ENCODE results near the gene PAMR1.

PAMR1 gene

GRCh38 chr11:35507688-35508087 lies 17.7 kb downstream of the PAMR1 start:
- TF ChIP-seq BHLHE40 (IDR thresholded peaks at IDR 0.05; ENCODE audit: borderline replicate concordance) (no peak), TARDBP (IDR thresholded peaks at IDR 0.05) (no peak), L3MBTL2 (conservative IDR thresholded peaks at IDR 0.05) (no peak), SUZ12 (IDR thresholded peaks at IDR 0.05) (no peak), SP1 (IDR thresholded peaks at IDR 0.05) (no peak), ELF4 (IDR thresholded peaks at IDR 0.05) (no peak), PKNOX1 (IDR thresholded peaks at IDR 0.05) (no peak), ZNF384 (IDR thresholded peaks at IDR 0.05) (no peak), FOXM1 (IDR thresholded peaks at IDR 0.05; ENCODE audit: borderline replicate concordance) (no peak), LEF1 (IDR thresholded peaks at IDR 0.05; ENCODE audit: borderline replicate concordance) (no peak), FOXK2 (IDR thresholded peaks at IDR 0.05) (no peak)
- POLR2A ChIA-PET = no interaction called here
- CTCF ChIA-PET = interaction anchor here (0.6 kb wide), 1 partner anchor 85 kb away, joined by 3 read pairs; no protein-coding TSS in a partner anchor
- no peak for DNase-seq (ENCODE audit: extremely low spot score)

- TF ChIP-seq L3MBTL2 (conservative IDR thresholded peaks at IDR 0.05) (no peak), ELF4 (IDR thresholded peaks at IDR 0.05) (no peak), HDGF (IDR thresholded peaks at IDR 0.05; ENCODE audit: borderline replicate concordance) (no peak), FOXK2 (IDR thresholded peaks at IDR 0.05) (no peak), CTBP1 (IDR thresholded peaks at IDR 0.05; ENCODE audit: borderline replicate concordance) (no peak), NFRKB (IDR thresholded peaks at IDR 0.05) (no peak), LEF1 (IDR thresholded peaks at IDR 0.05; ENCODE audit: borderline replicate concordance) (no peak), ZNF384 (IDR thresholded peaks at IDR 0.05) (no peak), FOXM1 (IDR thresholded peaks at IDR 0.05; ENCODE audit: borderline replicate concordance) (no peak), TARDBP (IDR thresholded peaks at IDR 0.05) (no peak), SUZ12 (IDR thresholded peaks at IDR 0.05) (no peak), FOXA1 (IDR thresholded peaks at IDR 0.05) (no peak)
- ChIA-PET CTCF (no interaction called here), POLR2A (interaction anchor here (1.5 kb wide), 1 partner anchor 23 kb away, joined by 3 read pairs; no protein-coding TSS in a partner anchor)
- no peak for DNase-seq (ENCODE audit: extremely low spot score)
Measured at GRCh38 chr11:35501776-35502175, 23.6 kb downstream of the PAMR1 start.

- TF ChIP-seq FOXK2 (IDR thresholded peaks at IDR 0.05) (no peak), NFRKB (IDR thresholded peaks at IDR 0.05) (no peak), L3MBTL2 (conservative IDR thresholded peaks at IDR 0.05) (no peak), FOXM1 (IDR thresholded peaks at IDR 0.05; ENCODE audit: borderline replicate concordance) (no peak), ARNT (IDR thresholded peaks at IDR 0.05) (no peak), LEF1 (IDR thresholded peaks at IDR 0.05; ENCODE audit: borderline replicate concordance) (no peak), HDGF (IDR thresholded peaks at IDR 0.05; ENCODE audit: borderline replicate concordance) (no peak), SP1 (IDR thresholded peaks at IDR 0.05) (no peak), CTBP1 (IDR thresholded peaks at IDR 0.05; ENCODE audit: borderline replicate concordance) (no peak), BHLHE40 (IDR thresholded peaks at IDR 0.05; ENCODE audit: borderline replicate concordance) (no peak), ZNF384 (IDR thresholded peaks at IDR 0.05) (no peak), ELF4 (IDR thresholded peaks at IDR 0.05) (no peak), SUZ12 (IDR thresholded peaks at IDR 0.05) (no peak), PKNOX1 (IDR thresholded peaks at IDR 0.05) (no peak), FOXA1 (IDR thresholded peaks at IDR 0.05) (no peak), TARDBP (IDR thresholded peaks at IDR 0.05) (no peak)
- ChIA-PET POLR2A (interaction anchor here (1.5 kb wide), 1 partner anchor 24 kb away, joined by 3 read pairs; no protein-coding TSS in a partner anchor), CTCF (no interaction called here)
- DNase-seq (ENCODE audit: extremely low spot score) = no peak
Measured at GRCh38 chr11:35500744-35501143, 24.7 kb downstream of the PAMR1 start.

- TF ChIP-seq L3MBTL2 (conservative IDR thresholded peaks at IDR 0.05) = no peak
- no peak for TF ChIP-seq SP1 (IDR thresholded peaks at IDR 0.05)
- no peak for TF ChIP-seq FOXA1 (IDR thresholded peaks at IDR 0.05)
- no peak for TF ChIP-seq SUZ12 (IDR thresholded peaks at IDR 0.05)
- no peak for TF ChIP-seq FOXM1 (IDR thresholded peaks at IDR 0.05; ENCODE audit: borderline replicate concordance)
- TF ChIP-seq ZNF384 (IDR thresholded peaks at IDR 0.05) = no peak
- no peak for TF ChIP-seq NFRKB (IDR thresholded peaks at IDR 0.05)
- TF ChIP-seq PKNOX1 (IDR thresholded peaks at IDR 0.05) = no peak
- TF ChIP-seq HDGF (IDR thresholded peaks at IDR 0.05; ENCODE audit: borderline replicate concordance) = no peak
- no peak for TF ChIP-seq CTBP1 (IDR thresholded peaks at IDR 0.05; ENCODE audit: borderline replicate concordance)
- TF ChIP-seq ARNT (IDR thresholded peaks at IDR 0.05) = no peak
- TF ChIP-seq BHLHE40 (IDR thresholded peaks at IDR 0.05; ENCODE audit: borderline replicate concordance) = no peak
- ChIA-PET CTCF (no interaction called here), POLR2A (no interaction called here)
- DNase-seq (ENCODE audit: extremely low spot score) = no peak
Measured at GRCh38 chr11:35496416-35496815, 29.0 kb downstream of the PAMR1 start.

- ChIA-PET POLR2A (no interaction called here), CTCF (no interaction called here)
- TF ChIP-seq SP1 (IDR thresholded peaks at IDR 0.05) (no peak), L3MBTL2 (conservative IDR thresholded peaks at IDR 0.05) (no peak), TARDBP (IDR thresholded peaks at IDR 0.05) (no peak)
- DNase-seq (ENCODE audit: extremely low spot score) = no peak
Measured at GRCh38 chr11:35494957-35495490, 30.4 kb downstream of the PAMR1 start.

GRCh38 chr11:35491231-35491871 lies 34.1 kb downstream of the PAMR1 start:
- DNase-seq (ENCODE audit: extremely low spot score) = no peak
- ChIA-PET CTCF (no interaction called here), POLR2A (no interaction called here)
- no peak for TF ChIP-seq LEF1 (IDR thresholded peaks at IDR 0.05; ENCODE audit: borderline replicate concordance)
- no peak for TF ChIP-seq NFRKB (IDR thresholded peaks at IDR 0.05)
- TF ChIP-seq PKNOX1 (IDR thresholded peaks at IDR 0.05) = no peak
- TF ChIP-seq BHLHE40 (IDR thresholded peaks at IDR 0.05; ENCODE audit: borderline replicate concordance) = no peak
- TF ChIP-seq ARNT (IDR thresholded peaks at IDR 0.05) = no peak
- no peak for TF ChIP-seq ELF4 (IDR thresholded peaks at IDR 0.05)
- no peak for TF ChIP-seq SP1 (IDR thresholded peaks at IDR 0.05)
- no peak for TF ChIP-seq FOXM1 (IDR thresholded peaks at IDR 0.05; ENCODE audit: borderline replicate concordance)
- no peak for TF ChIP-seq SUZ12 (IDR thresholded peaks at IDR 0.05)
- no peak for TF ChIP-seq FOXK2 (IDR thresholded peaks at IDR 0.05)
- TF ChIP-seq ZNF384 (IDR thresholded peaks at IDR 0.05) = no peak
- no peak for TF ChIP-seq HDGF (IDR thresholded peaks at IDR 0.05; ENCODE audit: borderline replicate concordance)
- no peak for TF ChIP-seq TARDBP (IDR thresholded peaks at IDR 0.05)
- no peak for TF ChIP-seq L3MBTL2 (conservative IDR thresholded peaks at IDR 0.05)

All from HEK293T (cell line).